Activated CD4-positive, alpha-beta T cell treated with anti-CD3 and anti-CD28 coated beads, Interleukin-2, Interleukin-6, amounts not matched to agents 100 ng/mL and 50 ng/mL, durations not matched to agents 16 hours and 8 hours (primary cell): Measurements from ENCODE around the gene IL2RG.

ENCODE experiments used
- DNase-seq: peaks from one replicate; pipeline ENCODE4 v3.0.0-alpha.2; 2020

Gene IL2RG

DNA sequence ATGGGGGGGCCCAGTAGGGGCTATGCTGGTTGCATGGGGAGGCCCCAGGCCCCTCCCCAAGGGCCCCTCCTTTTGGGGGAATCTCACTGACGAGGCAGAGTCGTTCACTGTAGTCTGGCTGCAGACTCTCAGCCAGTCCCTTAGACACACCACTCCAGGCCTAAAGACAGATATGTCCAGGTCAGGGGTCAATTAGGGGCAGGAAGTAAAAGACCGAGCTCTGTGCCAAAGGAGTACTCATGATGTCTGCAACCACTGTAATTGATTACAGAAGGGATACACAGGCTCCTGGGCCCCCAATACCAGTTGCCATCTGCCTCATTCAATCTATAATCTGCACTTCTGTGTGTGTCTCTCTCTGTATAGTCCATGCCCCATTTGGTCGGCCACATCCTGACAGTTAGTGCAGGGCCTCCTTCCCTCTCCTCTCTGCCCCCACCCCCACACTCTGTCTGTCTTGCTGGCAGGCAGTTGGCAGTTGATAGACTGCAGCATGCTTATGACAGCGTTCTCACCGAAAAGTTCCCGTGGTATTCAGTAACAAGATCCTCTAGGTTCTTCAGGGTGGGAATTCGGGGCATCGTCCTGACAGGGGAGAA, 3.5 kb downstream of the IL2RG start:
- DNase-seq, result peak; percentile 68

DNA sequence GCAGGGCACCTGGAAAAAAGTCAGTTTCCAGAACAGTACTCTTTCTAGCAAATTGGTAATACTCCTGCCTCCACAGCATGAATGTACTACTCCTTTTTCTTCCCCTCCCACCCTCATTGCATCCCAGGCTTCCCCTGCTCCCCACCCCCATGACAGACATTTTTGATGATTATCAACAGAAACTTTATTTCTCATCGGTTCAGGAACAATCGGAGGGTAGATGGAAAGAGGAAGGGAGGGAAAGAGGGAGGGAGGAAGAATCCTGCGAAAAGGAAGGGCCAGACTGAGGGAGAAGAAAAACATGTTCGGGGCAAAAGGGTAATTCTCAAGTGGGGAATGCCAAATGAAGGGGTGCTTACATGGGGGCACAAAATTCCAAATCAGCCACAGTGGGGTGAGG, 4.1 kb downstream of the IL2RG start:
- no peak for DNase-seq

DNA sequence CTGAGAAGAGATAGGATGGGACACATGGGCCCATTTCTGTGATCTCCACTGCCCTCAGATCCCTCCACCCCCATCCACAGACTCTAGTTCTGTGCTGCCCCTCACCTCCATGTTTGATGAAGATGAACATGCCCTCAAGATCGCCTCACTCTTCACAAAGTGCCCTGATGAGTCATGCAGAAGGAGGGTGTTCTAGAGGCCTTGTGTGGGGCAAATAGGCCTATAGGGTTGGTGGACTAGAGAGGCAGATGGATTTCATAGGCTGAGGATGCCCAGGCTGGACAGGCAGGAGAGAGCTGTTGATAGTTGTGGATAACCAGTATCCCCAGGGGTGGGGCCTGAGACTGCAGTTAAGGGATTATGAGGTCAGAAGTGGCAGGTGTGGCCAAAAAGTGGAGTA, 5.0 kb downstream of the IL2RG start, which contains the start of gene CXorf65:
Gene CXorf65, minus strand, starts transcription at position 314 of the 400 bp plus-strand sequence. Its CDS starts 184 bp downstream, at position 130.
- DNase-seq, result peak; percentile 65

DNA sequence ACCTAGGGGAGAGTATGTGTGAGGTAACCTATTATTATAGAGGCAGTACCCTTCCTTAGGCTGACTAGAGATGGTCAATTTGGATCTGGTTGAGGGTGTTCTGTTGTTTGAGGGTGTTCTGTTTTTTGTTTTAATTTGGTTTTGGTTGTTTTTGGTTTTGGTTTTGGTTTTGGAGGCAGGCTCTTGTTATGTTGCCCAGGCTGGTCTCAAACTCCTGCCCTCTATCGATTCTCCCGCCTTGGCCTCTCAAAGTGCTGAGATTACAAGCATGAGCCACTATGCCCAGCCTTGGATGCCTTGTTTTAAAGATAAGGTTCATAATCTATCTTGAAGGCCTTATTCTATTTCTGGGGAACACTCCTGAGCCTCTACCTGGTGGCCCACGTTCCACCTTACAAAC, 5.7 kb downstream of the IL2RG start:
- DNase-seq, result no peak

GRCh38 chrX:71103110-71103983, 8.0 kb downstream of the IL2RG start:
- DNase-seq, result peak; percentile 71

DNA sequence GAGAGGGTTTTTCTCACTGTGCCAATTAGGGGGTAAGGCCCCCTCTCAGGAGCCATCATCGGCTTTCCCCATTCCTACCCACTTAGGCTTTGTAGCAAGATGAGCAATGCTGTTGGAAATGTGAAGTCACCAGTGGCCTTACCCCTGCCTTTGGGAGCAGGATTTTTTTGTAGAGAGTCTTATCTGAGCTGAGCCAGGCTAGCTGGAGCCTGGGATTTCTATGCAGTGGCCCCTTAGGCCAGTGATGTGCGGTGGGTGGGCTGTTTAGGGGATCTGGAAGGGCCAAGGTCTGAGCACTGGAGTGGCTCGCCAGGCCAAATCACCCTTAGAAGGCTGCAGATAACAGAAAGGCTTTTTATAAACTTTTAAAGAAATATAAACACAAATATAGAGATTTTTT, 9.1 kb downstream of the IL2RG start:
- DNase-seq, result no peak

DNA sequence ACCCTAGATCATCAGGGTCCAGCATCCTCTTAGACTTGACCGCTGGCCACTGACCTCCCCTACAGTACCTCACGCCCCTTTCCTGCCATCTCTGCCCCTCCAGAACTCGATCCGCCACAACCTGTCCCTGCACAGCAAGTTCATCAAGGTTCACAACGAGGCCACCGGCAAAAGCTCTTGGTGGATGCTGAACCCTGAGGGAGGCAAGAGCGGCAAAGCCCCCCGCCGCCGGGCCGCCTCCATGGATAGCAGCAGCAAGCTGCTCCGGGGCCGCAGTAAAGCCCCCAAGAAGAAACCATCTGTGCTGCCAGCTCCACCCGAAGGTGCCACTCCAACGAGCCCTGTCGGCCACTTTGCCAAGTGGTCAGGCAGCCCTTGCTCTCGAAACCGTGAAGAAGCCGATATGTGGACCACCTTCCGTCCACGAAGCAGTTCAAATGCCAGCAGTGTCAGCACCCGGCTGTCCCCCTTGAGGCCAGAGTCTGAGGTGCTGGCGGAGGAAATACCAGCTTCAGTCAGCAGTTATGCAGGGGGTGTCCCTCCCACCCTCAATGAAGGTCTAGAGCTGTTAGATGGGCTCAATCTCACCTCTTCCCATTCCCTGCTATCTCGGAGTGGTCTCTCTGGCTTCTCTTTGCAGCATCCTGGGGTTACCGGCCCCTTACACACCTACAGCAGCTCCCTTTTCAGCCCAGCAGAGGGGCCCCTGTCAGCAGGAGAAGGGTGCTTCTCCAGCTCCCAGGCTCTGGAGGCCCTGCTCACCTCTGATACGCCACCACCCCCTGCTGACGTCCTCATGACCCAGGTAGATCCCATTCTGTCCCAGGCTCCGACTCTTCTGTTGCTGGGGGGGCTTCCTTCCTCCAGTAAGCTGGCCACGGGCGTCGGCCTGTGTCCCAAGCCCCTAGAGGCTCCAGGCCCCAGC, 10.5 kb downstream of the IL2RG start:
- DNase-seq, result no peak

DNA sequence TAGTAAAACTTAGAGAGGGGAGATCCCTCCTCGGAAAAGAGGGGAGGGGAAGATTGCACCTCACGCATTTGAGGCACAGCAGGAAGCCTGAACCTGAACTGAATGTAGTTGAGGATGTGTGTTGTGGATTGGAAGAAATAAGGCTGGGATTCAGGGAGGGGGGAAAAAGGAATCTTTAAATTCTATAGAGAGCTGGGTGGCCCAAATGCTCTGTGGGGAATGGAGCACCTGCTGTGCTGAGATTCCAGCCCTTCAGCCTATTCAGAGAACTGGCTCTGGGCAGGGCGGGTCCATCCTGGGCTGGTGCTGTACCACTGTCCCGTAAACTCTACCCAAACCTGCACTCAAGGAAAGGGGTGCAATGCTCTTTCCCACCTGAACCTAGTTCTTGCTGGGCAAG, 11.6 kb downstream of the IL2RG start:
- no peak for DNase-seq

GRCh38 chrX:71098951-71099506, 12.3 kb downstream of the IL2RG start:
- no peak for DNase-seq

GRCh38 chrX:71098302-71098701, 13.1 kb downstream of the IL2RG start:
- peak; percentile 75 for DNase-seq

DNA sequence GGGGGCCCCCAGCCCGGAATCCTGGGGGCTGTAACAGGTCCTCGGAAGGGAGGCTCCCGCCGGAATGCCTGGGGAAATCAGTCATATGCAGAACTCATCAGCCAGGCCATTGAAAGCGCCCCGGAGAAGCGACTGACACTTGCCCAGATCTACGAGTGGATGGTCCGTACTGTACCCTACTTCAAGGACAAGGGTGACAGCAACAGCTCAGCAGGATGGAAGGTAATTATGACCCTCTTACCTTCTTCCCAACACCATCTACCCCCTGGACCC, 14.7 kb downstream of the IL2RG start:
- no peak for DNase-seq

GRCh38 chrX:71095981-71096759, 15.2 kb downstream of the IL2RG start:
- no peak for DNase-seq

DNA sequence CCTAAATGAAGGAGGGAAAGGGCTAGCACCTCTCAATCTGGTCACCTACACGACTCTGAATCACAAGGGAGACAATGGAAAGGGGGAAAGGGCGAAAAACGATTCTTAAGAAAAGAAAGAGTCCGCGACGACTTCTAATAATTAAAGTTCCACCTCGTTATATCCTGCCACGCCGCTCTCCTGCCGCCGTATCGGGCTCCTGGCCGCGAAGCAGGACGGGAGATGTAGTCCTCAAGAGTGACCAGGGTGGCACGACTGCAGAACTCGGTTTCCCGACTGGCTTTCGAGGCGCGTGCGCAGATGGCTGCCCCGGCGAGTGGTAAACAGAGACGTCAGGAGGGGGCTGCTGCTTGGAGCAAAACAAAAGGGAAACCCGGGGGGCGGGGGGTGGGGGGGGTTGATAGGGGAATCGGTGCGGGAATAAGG, 15.8 kb downstream of the IL2RG start, which contains the start of gene FOXO4:
Gene FOXO4, plus strand, starts transcription at position 297 of the 426 bp plus-strand sequence. CDS start 678 bp downstream, outside the sequence.
- peak; percentile 93 for DNase-seq

DNA sequence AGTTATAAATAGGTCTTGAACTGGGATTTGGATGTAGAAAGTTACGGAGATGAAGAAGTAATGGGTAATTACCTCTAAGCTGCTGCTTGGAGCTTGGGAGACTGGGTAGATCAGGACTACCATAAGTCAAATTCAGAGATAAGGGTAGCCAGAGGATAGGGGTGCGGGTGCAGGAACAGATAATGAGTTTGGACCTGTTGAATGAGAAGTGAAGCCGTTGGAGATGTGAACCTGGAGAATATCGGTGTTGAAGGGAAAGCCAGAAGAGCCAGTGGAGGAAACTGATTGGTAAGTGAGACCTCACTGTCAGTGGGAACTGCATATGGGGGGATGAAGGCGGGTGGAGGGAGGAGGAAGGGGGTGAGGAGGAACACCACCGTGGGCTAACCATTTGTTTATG, 16.3 kb downstream of the IL2RG start:
- DNase-seq, result no peak

DNA sequence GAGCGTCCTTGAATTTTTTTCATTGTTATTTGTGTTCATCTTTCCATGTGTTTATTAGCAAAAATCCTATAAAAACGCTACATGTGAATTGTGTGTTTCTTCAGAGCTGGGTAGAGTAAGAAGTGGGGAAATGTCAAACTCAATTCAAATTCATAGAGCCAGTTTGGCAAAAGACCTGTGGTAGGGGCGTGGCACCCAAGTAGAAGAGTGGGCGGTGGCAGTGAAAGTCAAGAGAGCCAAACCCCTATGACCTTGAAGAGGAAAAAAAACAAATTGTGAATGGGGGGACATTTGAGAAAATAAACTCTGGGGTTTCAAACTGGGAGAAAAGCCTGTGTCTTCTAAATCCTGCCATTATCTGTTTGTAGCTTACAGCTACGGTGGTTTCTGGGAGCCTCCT, 20.1 kb downstream of the IL2RG start:
- DNase-seq, result no peak

GRCh38 chrX:71085900-71086299, 25.5 kb downstream of the IL2RG start:
- no peak for DNase-seq

DNA sequence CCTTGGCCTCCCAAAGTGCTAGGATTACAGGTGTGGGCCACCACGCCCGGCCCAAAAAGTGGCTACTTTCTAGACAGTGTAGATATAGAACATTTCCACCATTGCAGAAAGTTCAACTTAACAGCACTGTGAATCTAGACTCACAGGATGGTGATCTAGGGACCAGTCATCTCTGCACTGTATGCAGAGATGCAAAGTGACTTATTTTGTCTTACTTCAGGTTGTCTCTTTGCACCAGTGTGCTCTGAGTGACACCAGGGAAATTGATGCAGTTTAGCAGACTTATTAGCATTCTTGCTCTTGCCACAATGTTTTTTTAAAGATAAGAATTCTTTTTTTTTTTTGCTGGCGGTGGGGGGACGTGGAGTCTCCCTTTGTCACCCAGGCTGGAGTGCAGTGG, 28.6 kb downstream of the IL2RG start:
- no peak for DNase-seq

- no peak for DNase-seq
Observed at GRCh38 chrX:71082124-71082647, 29.2 kb downstream of the IL2RG start.

DNA sequence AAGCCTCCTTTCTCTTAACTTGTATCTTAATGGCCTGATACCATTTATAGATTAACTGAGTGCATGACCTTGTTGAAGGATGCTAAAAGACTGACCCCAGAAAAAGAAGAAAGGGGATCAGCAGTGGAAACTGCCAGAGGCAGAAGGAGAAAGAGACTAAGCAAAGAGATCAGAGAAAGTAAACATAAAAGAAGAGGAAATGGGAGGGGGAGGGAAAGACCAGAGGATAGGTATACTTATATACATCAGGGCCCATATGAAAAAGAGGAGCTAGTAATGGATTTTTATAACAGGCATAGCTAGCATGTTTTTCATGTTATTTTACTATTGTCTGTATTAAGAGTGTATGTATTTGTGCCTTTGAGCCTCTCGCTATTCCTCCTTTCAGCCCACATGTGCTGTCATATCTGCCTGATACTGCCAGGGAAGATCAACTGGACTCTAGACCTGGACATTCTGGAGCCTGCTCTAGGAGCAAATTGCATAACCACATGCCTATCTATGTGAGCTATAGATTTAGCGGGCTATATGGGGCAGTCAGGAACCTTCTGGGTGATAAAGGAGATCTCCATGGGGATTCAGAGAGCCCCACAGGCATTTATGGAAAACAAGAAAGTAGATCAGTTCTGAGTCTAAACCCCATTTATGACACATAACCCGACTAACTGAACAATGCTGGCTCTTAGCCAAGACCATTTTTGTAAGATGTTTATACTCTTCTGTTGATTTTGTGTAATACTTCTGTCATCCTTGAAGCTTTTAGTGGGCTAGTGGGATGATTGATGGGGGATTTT, 29.9 kb downstream of the IL2RG start:
- no peak for DNase-seq

DNA sequence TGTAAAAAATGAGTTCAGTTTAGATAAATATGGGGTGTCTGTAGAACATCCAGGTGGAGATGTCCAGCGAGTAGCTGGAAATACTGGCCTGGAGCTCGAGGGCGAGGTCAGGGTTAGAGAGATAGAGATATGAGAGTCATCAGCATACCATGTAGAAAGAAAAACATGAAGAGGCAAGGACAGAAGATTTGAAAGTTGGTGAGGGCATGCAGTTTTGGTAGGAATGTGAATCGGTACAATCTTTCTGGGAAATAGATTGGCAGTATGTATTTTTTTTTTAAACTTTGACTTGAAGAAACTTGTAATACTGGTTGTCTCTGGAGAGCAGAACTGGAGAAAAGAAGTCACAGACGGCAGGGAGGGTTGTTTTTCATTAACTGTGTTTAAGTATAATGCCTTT, 40.8 kb downstream of the IL2RG start:
- no peak for DNase-seq
